Thyroid gland (tissue), 4 donors: ENCODE data around the gene CDC37. TPM values are rescaled to one million over a fixed set of nuclear protein-coding genes. Genes with fewer than 3 reads are reported as not detected.

ENCODE experiments used
- DNase-seq, 2 donors: peaks; one replicate each; pipeline ENCODE4 v3.0.0-alpha.2; 2019
- H3K27ac ChIP-seq, 3 donors: fragments of 200-600 bp; sonication (generic); 1 replicate in 2 of 3; 2 replicates in 1 of 3; pipeline ENCODE4 v1.5.1; 2016 to 2019; ENCODE audit warnings: mild to moderate bottlenecking in 1 of 3, moderate library complexity in 1 of 3
- H3K27me3 ChIP-seq: fragments of 200-600 bp; sonication (generic); one replicate; pipeline ENCODE4 v1.5.1; 2019
- H3K36me3 ChIP-seq, 2 donors: fragments of 200-600 bp; sonication (generic); one replicate each; pipeline ENCODE4 v1.5.1; 2016 to 2019
- H3K4me1 ChIP-seq, 2 donors: fragments of 200-600 bp; sonication (generic); one replicate each; pipeline ENCODE4 v1.5.1; 2017 to 2019
- H3K4me3 ChIP-seq, 3 donors: fragments of 200-600 bp; sonication (generic); replicated peaks in 1 of 3; 1 replicate in 2 of 3; 2 replicates in 1 of 3; pipeline ENCODE4 v1.5.1; 2016; ENCODE audit warnings: mild to moderate bottlenecking in 1 of 3
- H3K9me3 ChIP-seq: fragments of 200-600 bp; sonication (generic); one replicate; pipeline ENCODE4 v1.5.1; 2017
- CTCF ChIP-seq, 6 experiments: fragments of 200-600 bp in 3 of 6; fragments of 450-650 bp in 3 of 6; sonication (generic) in 3 of 6; IDR thresholded peaks; one replicate each; pipeline ENCODE4 v1.5.1; 2016 to 2019; ENCODE audit warnings: antibody characterized with exemption in 6 of 6, mild to moderate bottlenecking in 2 of 6, inconsistent platforms in 1 of 6, moderate library complexity in 1 of 6
- POLR2A ChIP-seq, 2 donors: fragments of 450-650 bp; IDR thresholded peaks; one replicate each; pipeline ENCODE4 v1.6.1; 2017; ENCODE audit warnings: antibody characterized with exemption in 2 of 2, mild to moderate bottlenecking in 2 of 2, moderate library complexity in 1 of 2
- WGBS, 2 donors: methylation state at CpG; one replicate each; pipeline ENCODE4 v1.1.5; 2017; 5-methylcytosine and 5-hydroxymethylcytosine counted together
- intact Hi-C: fragments of 100-400 bp; cut with DNase I; formaldehyde crosslinking; loops from one replicate; pipeline ENCODE4 v1.15.1; 2023
- total RNA-seq, 4 donors: library from RNA; depleted of rRNA; stranded (reverse); fragments of >200 nt; gene quantifications; one replicate each; pipeline ENCODE4 v1.2.3, GENCODE V29; 2016

CDC37 gene
- total RNA-seq, 4 donors from 2014 or later, result 99.7 to 154 (median 125) TPM

- TF ChIP-seq POLR2A (IDR thresholded peaks at IDR 0.05), result no peak
- TF ChIP-seq CTCF (IDR thresholded peaks at IDR 0.05), result no peak
- no peaks in the 10 kb centered on the region for H3K27me3 ChIP-seq
- intact Hi-C loops, result loop anchor here (10.0 kb wide), 1 partner anchor 461 kb away; the partner anchor contains the start of gene OLFM2
- H3K4me1 ChIP-seq, result no peaks in the 10 kb centered on the region
- no peak for DNase-seq
- H3K27ac ChIP-seq, result no peak overlapping the region
- peaks cover 37 to 43% of the 10 kb centered on the region in 2 donors for H3K36me3 ChIP-seq
- no peaks in the 10 kb centered on the region for H3K9me3 ChIP-seq
- H3K4me3 ChIP-seq, result no peak overlapping the region
- 95 to 97% methylated on average over 26 of the region's 26 CpGs for WGBS, 2 donors
Observed at GRCh38 chr19:10395436-10395835, 7.9 kb downstream of the CDC37 start.

- no peaks in the 10 kb centered on the region for H3K27me3 ChIP-seq
- no peak for DNase-seq
- TF ChIP-seq CTCF (IDR thresholded peaks at IDR 0.05) (no peak), POLR2A (IDR thresholded peaks at IDR 0.05) (no peak)
- H3K36me3 ChIP-seq, result peaks cover 37 to 43% of the 10 kb centered on the region in 2 donors
- intact Hi-C loops, result loop anchor here (10.0 kb wide), 1 partner anchor 460 kb away; the partner anchor contains the start of gene OLFM2
- no peak overlapping the region for H3K4me3 ChIP-seq
- whole genome bisulfite sequencing, 2 donors, result 92 to 95% methylated on average over 12 of the region's 12 CpGs
- no peaks in the 10 kb centered on the region for H3K9me3 ChIP-seq
- H3K4me1 ChIP-seq, result no peaks in the 10 kb centered on the region
- no peak overlapping the region for H3K27ac ChIP-seq
Observed at GRCh38 chr19:10395003-10395402, 8.3 kb downstream of the CDC37 start.

GRCh38 chr19:10393137-10393536 lies 10.2 kb downstream of the CDC37 start:
- Histone ChIP-seq H3K27me3 (no peaks in the 10 kb centered on the region), H3K4me3 (no peak overlapping the region), H3K4me1 (peaks cover 4 to 5% of the 10 kb centered on the region in 2 donors), H3K9me3 (no peaks in the 10 kb centered on the region), H3K27ac (no peak overlapping the region), H3K36me3 (peaks cover 37 to 43% of the 10 kb centered on the region in 2 donors)
- intact Hi-C loops, result loop anchor here (10.0 kb wide), 1 partner anchor 458 kb away; the partner anchor contains the start of gene OLFM2
- TF ChIP-seq POLR2A (IDR thresholded peaks at IDR 0.05), result no peak
- WGBS, 2 donors, result 90 to 91% methylated on average over 15 to 20 of the region's 24 CpGs
- DNase-seq, result no peak

- no peaks in the 10 kb centered on the region for H3K9me3 ChIP-seq
- WGBS, 2 donors, result 91 to 92% methylated on average over 6 of the region's 6 CpGs
- DNase-seq, result no peak
- H3K36me3 ChIP-seq, result peaks cover 37 to 43% of the 10 kb centered on the region in 2 donors
- peaks cover 4 to 5% of the 10 kb centered on the region in 2 donors for H3K4me1 ChIP-seq
- H3K27ac ChIP-seq, result no peak overlapping the region
- intact Hi-C loops, result loop anchor here (10.0 kb wide), 1 partner anchor 457 kb away; the partner anchor contains the start of gene OLFM2
- no peak overlapping the region for H3K4me3 ChIP-seq
- no peak for TF ChIP-seq POLR2A (IDR thresholded peaks at IDR 0.05)
- no peak for TF ChIP-seq CTCF (IDR thresholded peaks at IDR 0.05)
- no peaks in the 10 kb centered on the region for H3K27me3 ChIP-seq
Observed at GRCh38 chr19:10392120-10392519, 11.2 kb downstream of the CDC37 start.

- no peaks in the 10 kb centered on the region for H3K9me3 ChIP-seq
- no peaks in the 10 kb centered on the region for H3K27me3 ChIP-seq
- no peak overlapping the region for H3K4me3 ChIP-seq
- H3K36me3 ChIP-seq, result peaks cover 37 to 41% of the 10 kb centered on the region in 2 donors
- intact Hi-C loops, result loop anchor here (10.0 kb wide), 1 partner anchor 456 kb away; the partner anchor contains the start of gene OLFM2
- WGBS, 2 donors, result 44 to 51% methylated on average over 7 to 9 of the region's 9 CpGs
- H3K27ac ChIP-seq, result no peak overlapping the region
- H3K4me1 ChIP-seq, result peaks cover 4 to 5% of the 10 kb centered on the region in 2 donors
- TF ChIP-seq CTCF (IDR thresholded peaks at IDR 0.05), result peak; percentile 48 to 84 (median 70)
- TF ChIP-seq POLR2A (IDR thresholded peaks at IDR 0.05), result no peak
- DNase-seq, result peak; percentile 71 to 72
Observed at GRCh38 chr19:10390652-10391286, 12.6 kb downstream of the CDC37 start.
